AG09309 (cell line): ENCODE measurements around the gene PLPPR1.

Experiments
- DNase-seq: peaks from one replicate; pipeline ENCODE4 v3.0.0-alpha.2; 2010; ENCODE audit warnings: low read depth
- H3K4me3 ChIP-seq: 2 replicates; pipeline ENCODE4 v1.5.1; 2011; ENCODE audit warnings: mild to moderate bottlenecking, low read depth, low read length, moderate library complexity; ENCODE audit not compliant: control insufficient read depth
- TF ChIP-seq, protein P1 (sequence below): IDR thresholded peaks from 2 replicates; pipeline ENCODE4 v1.5.1; 2011; ENCODE audit warnings: mild to moderate bottlenecking, low read depth, low read length, inconsistent platforms; ENCODE audit not compliant: insufficient read depth, control insufficient read depth; ENCODE audit errors: missing control alignments

PLPPR1 gene

GRCh38 chr9:101165131-101165530 lies 136.6 kb downstream of the PLPPR1 start:
- DNase-seq, result no peak
- TF ChIP-seq, protein P1, sequence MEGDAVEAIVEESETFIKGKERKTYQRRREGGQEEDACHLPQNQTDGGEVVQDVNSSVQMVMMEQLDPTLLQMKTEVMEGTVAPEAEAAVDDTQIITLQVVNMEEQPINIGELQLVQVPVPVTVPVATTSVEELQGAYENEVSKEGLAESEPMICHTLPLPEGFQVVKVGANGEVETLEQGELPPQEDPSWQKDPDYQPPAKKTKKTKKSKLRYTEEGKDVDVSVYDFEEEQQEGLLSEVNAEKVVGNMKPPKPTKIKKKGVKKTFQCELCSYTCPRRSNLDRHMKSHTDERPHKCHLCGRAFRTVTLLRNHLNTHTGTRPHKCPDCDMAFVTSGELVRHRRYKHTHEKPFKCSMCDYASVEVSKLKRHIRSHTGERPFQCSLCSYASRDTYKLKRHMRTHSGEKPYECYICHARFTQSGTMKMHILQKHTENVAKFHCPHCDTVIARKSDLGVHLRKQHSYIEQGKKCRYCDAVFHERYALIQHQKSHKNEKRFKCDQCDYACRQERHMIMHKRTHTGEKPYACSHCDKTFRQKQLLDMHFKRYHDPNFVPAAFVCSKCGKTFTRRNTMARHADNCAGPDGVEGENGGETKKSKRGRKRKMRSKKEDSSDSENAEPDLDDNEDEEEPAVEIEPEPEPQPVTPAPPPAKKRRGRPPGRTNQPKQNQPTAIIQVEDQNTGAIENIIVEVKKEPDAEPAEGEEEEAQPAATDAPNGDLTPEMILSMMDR, result no peak

DNA sequence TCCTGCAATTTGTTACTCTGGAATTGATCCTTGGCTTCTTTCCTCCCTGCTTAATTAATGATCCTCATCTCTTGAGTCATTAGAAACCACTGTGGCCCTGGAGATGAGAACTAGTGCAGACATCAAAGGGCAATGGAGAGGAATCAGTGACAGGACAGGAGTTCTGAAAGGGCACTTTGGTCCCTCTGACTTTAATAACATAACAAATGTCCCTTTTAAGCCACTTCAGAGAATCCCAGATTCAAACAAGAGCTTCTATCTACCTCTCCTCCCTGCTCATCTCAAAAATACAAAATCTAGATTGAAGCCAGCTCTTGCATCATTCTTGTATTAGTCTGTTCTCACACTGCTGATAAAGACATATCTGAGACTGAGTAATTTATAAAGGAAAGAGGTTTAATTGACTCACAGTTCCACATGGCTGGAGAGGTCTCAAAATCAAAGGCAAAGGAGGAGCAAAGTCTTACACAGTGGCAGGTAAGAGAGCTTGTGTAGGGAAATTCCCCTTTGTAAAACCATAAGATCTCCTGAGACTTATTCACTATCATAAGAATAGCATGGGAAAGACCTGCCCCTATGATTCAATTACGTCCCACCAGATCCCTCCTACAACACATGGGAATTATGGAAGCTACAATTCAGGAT lies 139.1 kb downstream of the PLPPR1 start:
- no peak overlapping the region for H3K4me3 ChIP-seq
- no peak for DNase-seq
- TF ChIP-seq, protein P1, result no peak

More at GRCh38 chr9:101165131-101165530, 136.6 kb downstream of the PLPPR1 start:
- H3K4me3 ChIP-seq, result no peak overlapping the region

GRCh38 chr9:101172616-101173015 lies 144.1 kb downstream of the PLPPR1 start:
- H3K4me3 ChIP-seq, result no peak overlapping the region
- TF ChIP-seq, protein P1, result no peak
- DNase-seq, result no peak

- TF ChIP-seq, protein P1, result no peak
- no peak overlapping the region for H3K4me3 ChIP-seq
- DNase-seq, result no peak
These were observed 145.4 kb downstream of the PLPPR1 start for GRCh38 chr9:101173907-101174306.

- no peak overlapping the region for H3K4me3 ChIP-seq
- no peak for DNase-seq
- TF ChIP-seq, protein P1, result no peak
These were observed 147.9 kb downstream of the PLPPR1 start for GRCh38 chr9:101176384-101176783.

DNA sequence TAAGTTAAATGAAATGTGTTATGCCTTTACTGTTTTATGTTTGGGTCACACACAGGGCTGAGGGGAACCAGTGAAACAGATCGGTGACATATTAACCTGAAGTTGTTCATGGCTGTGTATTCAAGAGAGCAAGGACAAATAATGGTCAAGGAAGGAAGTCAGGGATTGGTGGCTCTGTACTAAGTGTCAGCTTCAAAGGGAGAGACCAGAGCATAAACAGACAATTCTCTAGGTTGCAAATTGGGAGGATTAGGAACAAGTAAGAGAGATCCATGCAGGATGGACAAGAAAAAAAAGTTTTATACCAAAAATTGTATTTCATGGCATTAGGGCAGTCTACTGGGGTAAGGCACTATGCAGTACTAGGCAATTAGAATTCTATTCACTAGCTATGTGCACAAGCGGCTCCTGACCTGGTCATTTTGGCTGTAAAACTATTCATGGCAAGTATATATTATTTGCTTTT lies 156.3 kb downstream of the PLPPR1 start:
- TF ChIP-seq, protein P1, result no peak

DNA sequence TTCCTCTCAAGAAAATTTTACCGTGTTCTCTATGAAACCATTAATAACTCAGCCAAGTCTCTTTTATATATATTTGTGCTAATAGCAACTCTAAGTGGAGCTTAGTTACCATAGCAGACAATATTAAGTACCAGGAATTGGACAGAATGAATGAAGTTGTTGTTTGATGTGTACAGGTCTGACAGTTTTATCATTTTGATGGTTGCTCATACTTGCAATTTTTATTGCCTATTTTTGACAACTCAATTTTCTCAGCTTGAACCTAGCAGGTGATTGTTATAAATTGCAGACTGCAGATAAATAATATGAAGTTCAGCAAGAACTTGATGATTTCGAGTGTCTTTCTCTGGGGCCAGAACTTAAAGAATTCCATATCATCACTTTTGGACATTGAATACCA lies 163.2 kb downstream of the PLPPR1 start:
- no peak overlapping the region for H3K4me3 ChIP-seq
- TF ChIP-seq, protein P1, result no peak
- DNase-seq, result no peak

More for the DNA sequence above, 156.3 kb downstream of the PLPPR1 start:
- DNase-seq, result no peak
- no peak overlapping the region for H3K4me3 ChIP-seq
